Right hindlimb (tissue), 1 donor: Measurements from ENCODE around the gene SDK2.
"Not testable (repeated sequence)": the region's sequence is repeated elsewhere in the genome, so short reads cannot be mapped to it uniquely, and the experiment has no call there.

Source experiments
- DNase-seq: peaks from one replicate; pipeline ENCODE4 v3.0.0-alpha.2; 2018

The SDK2 gene

DNA sequence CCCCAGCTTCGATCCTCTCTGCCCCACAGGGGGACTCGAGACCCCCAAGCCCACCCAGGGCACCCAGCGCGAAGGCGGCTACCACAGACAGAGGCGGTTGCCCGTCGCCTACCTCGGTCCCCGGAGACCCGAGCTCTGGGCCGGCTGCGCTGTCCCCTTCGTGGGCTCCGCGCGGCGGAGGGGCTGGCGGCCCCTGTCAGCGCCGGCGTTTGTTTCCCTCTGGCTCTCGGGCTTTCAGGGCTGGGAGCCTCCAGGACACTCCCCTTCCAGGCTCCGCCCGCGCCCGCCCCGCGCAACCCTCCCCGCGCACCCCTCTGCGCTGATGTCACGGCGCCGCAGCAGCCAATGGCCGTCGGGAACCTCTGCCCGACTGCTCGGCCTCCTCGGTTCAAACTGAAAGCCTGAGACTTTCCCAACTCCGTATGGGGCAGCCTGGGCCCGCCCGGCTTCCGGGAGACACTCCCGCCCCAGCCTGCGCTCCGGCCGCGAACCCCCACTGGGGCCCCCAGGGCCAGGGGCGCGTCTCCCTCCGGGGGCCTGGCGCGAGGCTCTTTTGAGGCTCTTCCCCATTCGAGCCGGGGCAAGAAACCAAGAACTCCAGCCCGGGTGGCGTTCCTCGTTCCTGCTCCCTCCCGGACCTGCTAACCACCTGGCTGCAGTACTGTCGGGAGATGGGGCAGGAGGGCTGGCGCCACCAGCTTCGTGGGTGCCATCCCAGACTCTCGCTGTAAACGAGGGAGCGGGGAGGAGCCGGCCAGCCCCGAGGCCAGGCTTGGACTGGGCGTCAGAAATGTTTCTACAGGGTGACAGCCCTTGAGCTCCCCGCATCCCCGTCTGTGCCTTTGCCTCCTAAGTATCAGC lies 332.2 kb downstream of the SDK2 start, which contains the start of gene CDC42EP4:
TSS of gene CDC42EP4 (minus strand) at position 221 of the 861 bp plus-strand sequence. CDS start 25,501 bp downstream, outside the sequence.
- peak; percentile 98 for DNase-seq

DNA sequence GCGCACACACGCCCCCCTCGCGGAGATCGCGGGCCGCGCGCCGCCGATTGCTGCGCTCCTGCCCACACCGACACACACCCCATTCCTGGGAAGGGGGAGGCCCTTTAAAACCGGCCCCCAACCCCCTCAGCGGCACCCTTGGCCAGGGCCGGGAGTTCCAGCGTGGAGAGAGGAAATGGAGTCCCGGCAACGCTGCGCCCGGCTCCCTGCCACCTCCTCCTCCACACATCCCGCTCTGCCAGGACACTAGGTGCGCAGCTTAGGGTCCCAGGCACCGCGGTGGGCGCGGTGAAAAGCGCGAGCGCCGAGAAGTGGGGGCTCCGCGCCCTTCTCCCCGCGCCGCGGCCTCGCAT lies 332.8 kb downstream of the SDK2 start:
- no peak for DNase-seq

DNA sequence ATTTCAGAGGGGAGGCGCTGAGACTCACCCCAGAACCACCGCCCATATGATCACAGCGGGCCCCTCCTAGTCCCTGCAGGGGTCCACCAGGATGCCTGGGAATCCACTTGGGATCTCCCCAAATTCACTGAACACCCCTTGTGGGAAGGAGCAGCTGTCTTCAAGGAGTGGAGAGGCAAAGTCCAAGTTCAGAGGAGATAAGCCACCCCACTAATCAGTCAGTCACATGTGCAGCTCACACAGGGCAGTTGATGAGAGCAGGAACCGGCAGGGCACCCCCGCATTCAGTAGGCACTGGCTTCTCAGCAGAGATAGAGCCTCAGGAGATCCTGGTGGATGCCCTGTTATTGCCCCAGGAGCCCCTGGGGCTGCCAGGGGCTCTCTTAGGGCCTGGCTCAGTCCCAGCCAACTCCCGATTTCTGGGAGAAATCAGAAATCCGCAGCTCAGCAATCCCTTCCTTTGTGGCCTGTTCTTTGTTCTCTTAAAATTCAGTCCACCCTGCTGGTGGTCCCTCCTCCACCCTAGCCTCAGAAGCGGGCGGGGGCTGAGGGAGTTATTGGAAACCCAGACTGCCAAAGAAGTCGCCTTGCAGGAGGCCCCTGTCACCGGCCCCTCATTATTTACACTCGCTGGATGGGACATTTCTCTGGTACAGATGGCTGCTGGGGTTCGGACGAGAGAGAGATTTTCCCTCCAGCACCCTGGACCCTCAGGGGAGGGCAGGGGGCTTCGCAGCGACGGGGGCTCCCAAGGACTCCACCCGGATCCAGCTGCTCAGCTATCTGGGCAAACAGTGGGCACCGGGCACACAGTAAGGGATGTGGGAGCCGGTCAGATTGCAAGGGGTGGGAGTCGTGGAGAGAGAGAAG lies 334.3 kb downstream of the SDK2 start:
- DNase-seq = peak; percentile 55

DNA sequence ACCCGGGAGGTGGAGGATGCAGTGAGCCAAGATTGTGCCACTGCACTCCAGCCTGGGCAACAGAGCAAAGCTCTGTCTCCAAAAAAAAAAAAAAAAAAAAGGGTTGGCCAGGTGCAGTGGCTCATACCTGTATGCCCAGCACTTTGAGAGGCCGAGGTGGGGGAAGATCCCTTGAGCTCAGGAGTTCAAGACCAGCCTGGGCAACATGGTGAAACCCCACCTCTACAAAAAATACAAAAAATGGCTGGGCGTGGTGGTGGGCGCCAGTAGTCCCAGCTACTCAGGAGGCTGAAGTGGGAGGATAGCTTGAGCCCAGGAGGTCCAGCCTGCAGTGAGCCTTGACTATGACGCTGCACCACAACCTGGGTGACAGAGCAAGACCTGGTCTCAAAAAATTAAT lies 335.3 kb downstream of the SDK2 start:
- not testable (repeated sequence) for DNase-seq

DNA sequence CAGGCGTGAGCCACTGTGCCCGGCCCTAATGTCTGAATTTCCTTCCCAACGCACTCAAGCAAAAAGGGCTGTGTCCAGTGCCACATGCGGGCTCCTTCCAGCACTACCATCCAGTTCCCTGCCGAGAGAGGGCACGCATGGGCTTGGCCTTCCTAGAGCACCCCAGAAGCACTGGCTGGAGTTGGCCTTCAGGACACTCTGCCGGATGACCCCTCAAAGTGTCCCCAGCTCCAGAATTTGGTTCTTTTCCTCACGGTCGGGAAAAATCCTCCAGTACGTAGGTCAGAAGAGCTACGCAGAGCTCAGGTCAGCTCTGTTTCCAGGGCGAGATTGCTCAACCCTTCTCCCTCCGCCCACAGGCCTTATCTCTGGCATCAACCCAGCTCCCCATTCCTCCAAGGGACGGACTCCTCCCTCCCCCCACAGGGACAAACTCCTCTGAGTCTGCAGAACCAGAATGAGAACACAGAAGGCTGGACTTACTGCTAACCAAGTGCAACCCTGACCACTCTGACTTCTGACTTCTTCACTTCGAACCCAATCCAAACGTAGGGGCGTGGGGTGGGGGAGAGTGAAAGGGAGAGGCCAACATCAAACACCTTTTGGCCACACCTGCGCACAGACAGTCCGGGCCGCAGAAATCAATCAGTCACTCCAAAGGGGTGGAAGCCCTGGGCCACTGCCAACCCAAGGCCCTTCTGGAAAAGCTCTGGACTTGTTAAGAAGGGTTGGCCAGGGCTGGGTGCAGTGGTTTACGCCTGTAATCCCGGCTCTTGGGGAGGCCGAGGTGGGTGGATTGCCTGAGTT lies 336.0 kb downstream of the SDK2 start:
- no peak for DNase-seq

DNA sequence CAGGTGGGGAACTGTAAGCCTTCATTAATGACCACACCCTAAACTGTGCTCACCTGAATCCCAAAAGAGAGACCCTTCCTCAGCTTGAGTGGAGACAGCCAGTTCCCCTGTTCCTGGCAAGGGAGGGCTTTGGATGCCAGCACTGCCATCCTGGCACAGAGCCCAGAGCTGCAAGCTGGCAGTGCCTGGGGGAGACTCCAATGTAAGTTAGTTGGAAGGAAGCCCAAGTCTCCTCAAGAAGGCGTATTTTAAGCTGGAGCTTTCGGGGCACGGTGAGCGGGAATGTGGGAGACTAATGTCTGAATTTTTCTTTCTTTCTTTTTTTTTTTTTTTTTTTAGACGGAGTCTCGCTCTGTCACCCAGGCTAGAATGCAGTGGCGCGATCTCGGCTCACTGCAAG lies 337.1 kb downstream of the SDK2 start:
- no peak for DNase-seq

DNA sequence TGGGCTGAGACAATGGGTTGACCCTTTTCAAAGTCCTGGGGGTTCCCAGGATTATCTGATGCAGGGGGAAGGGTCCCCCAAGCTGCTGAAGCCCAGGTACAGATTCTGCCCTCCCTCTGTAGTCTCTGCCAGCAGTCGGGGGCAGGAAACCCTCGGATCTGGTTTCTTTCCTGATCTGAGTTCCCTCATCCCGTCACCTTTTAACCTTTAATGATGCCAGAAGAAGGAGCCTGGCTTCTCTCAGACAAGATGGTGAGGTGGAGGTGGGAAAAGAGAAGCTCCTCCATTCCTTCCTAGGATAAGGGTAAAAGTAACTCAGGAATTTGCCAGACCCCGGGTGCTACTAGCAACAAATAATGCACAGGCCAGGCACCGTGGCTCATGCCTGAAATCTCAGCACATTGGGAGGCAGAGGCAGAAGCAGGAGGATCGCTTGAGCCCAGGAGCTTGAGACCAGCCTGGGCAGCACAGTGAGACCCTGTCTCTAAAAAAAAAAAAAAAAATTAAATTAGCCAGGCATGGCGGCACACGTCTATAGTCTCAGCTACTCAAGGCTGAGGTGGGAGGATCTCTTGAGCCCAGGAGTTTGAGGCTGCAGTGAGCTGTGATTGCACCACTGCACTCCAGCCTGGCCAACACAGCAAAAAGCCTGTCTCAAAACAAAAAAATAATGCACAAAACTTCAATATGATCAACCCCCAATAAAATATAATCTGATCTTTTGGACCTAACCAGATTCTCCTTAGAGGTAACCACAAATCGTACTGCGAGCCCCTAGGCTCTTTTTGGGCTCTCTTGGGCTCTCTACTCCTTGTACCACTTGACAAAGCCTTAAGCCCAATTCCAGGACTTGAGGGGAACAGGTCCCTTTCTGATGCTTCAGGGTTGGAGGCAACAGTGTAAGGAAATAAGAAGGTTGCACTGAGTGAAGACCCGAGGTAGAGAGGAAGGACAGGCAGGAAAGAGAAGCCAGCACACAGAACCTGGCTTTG lies 338.1 kb downstream of the SDK2 start:
- no peak for DNase-seq

DNA sequence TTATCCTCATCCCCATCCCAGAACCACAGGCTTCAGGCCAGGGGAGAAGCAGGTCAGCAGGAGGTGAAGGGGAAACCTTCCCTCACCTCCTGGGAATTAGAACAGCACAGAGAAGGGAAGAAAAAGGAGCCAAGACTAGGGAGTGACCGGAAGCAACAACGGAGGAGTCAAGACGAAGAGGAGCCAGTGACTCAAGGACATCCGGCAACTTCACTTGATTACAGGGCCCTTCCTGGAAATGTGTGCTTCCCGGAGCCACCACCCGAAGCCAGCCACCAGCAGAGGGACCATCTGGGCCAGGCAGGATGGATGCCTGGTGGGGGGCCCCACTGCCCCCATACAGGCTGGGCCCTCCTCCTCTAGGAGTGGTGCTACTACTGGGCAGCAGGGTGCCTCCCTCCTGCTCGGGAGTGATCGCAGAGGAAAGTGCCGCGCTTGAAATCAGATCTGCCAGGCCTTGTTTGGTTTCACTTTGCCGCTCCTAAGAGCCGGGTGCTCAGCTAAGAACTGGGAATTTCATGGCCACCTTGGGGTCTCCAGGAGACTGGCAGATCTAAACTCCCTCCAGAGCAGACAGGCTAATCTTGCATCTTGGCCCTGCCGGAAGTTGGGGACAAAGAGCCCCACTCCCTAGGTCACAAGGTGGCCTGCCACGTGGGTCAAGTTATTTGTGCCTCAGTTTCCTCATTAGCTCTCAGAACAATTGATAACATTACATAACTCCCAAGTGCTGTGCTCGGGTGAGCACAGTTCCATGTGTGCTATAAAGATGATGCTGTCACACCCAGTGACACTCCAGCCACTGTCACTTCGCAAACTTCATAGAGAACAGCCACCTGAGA lies 339.1 kb downstream of the SDK2 start:
- DNase-seq = peak; percentile 81

DNA sequence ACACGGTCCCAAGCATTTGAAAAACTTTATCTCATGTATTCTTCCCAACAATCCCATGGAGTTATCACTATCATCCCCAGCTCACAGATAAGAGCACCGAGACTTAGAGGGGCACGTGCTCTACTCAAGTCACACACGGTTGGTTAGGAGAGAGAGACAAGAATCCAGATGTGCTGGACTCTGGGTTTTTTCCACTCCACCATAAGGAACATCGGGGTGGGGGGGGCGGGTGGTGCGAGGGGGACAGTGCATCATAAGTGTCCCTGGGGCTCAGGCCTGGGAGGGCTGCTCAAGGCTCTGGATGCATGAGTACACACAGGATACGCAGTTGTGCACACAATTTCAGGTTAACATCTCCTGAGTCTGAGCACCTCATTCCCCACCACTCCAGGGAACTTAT lies 339.8 kb downstream of the SDK2 start:
- DNase-seq = no peak

DNA sequence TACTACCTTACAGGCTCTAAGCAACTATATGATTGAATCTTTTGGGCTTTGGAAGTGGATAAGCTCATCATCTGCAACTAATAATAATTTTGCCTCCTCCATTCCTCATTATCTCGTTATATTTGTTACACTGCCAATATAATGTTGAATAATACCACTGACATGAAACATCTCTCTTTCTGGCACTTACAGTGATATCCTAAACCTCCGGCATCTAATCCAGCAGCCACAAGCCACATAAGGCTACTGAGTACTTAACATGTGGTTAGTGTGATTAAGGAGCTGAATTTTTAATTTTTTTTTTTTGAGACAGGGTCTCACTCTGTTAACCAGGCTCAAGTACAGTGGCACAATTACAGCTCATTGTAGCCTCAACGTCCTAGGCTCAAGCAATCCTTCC lies 342.1 kb downstream of the SDK2 start:
- DNase-seq = no peak

DNA sequence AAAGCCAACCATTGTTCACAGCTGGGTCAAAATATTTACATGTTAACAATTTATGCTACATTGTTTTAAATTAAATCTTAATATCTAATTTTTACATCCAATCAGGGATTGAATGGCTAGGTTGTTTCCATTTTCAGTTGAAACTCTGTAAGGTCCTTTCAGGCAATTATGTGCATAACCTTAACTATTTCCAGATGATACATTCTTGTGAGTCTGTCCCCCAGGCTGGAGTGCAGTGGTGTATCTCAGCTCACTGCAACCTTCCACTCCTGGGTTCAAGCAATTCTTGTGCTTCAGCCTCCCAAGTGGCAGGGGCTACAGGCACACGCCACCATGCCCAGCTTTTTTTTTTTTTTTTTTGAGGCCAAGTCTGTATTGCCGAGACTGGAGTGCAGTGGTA lies 342.9 kb downstream of the SDK2 start:
- DNase-seq = no peak

DNA sequence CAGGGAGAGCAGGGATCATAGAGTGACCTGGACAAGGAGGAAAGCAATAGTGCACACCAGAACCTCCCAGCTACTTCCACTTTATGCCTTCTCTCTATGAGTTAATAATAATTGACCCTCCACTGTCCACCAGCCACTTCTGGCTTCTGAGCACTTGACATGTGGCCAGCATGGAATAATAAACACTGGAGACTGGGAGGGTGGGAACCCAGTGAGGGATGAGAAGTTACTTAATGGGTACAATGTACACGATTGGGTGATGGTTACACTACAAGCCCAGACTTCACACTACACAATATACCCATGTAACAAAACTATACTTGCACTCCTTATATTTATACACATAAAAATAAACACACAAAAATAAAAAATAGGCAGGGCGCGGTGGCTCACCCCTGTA lies 343.9 kb downstream of the SDK2 start:
- DNase-seq = no peak

DNA sequence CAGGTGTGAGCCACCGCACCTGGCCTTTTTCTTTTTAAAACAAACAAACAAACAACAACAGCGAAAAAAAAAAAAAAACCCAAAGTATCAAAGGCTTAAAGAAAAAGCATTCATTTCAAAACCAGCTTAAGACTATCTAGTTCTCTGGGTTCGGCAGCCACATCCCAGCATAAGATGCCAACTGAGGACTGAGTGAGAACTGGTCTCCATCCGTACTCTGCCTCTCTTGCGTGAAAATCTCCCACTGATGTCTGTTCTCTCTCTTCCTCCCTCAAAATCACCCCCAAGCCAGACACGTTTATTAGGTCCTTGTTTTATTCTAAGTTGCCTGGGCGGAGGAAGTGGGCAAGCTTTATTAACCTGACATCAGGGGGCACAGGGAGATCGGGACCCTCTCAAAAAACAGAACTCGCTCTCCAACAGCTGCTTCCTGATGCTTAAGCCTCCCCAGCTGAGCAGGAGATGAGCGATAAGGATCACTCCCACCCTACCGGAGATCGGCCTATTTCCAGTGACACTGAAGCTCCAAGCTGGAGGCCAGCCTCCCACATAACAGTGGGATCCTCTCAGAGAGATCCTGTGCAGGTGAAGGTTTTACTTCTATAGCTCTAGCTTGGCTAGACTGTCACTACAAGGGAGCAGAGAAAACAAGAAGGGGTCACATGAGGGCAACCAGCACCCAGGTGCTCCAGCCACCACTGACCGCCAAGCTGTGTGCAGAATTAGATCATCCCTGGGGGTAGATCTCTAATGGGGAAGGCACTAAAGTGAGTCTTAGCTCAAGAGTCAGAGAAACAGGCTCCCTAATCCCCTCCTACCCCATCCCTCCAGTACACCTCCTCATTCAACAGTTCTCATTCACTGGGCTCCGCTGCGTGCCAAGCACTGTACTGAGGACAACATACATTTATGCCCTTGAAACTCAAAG lies 346.0 kb downstream of the SDK2 start:
- DNase-seq = no peak

DNA sequence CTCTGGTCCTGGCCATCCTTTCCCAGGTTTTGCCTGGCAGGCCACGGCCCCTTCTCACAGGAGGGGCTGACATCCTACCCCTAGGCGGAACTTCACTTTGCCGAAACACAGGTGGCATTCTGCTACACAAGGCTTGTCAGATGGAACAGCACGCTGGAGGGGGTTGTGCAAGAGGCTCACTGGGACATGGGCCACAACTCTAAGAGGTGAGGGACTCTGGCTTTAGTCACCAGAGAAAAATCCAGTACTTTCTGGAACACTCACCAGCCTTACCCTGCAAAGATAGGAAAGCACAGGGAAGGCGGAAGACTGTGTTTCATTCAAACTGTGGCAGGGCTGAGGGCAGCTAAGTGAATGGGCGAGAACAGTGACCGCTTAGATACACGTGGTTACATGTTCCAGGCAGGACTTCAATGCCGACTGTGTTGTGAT lies 350.7 kb downstream of the SDK2 start:
- no peak for DNase-seq

DNA sequence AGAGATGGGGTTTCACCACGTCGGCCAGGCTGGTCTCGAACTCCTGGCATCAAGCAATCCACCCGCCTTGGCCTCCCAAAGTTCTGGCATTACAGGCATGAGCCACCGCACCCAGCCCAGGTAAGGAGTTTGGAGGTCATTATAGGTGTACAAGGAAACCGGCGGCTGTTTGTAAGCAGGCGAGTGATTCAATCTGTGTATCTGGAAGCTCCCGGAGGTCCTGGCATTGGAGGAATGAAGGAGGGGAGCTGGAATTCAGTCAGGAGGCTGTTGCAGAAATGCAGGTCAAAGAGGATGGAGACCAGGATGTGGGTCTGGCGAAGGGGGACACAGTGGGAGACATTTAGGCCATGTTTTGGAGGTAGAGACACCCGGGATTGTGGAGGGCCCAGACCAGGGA lies 351.2 kb downstream of the SDK2 start:
- no peak for DNase-seq

DNA sequence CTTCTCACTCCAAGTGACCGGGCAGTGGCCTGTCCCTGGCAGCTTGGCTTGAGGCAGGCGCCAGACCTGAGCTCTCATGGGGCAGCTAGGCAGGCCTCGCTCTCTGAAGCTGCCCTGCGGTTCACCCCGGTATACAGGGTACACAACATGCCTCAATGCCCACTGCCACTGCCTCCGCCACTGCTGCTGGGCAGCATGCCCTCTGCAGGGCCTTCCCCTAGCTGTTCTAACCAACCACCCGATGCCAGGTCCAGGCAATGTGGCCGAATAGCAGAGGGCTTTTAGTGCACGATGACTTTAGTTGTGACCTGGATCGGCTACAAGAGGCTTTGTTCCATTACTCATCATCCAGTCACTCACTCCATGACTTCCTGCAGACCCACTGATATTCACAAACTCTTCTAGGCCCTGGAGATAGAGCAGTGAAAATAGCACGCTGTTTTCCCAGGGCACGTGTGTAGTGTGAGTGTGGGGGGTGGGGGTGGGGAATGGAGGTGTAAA lies 352.2 kb downstream of the SDK2 start:
- no peak for DNase-seq

DNA sequence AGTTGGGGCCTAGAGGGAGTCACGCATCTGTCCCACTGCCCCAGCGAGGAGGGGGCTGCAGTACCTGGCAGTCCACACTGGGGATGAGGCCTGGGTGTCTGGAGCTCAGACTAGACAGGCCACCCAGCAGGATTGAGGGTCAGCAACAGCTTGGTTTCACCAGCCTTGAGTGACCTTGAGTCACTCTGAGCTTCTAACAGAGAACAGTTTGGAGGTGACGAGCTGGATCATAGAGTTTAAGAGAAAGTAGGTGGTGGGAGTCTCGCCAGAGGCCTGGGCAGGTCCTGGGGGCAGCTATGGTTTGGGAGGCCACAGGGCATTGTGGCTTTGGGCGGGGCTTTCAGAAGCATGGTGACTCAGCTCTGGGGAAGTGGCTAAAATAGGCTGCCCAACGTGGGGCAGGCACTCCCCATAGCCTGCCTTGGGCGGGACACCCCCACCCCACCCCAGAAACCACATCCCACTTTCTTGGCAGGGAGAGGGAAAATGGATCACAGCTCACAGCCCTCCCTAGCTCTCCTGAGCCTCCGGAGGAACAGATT lies 352.9 kb downstream of the SDK2 start:
- peak; percentile 77 for DNase-seq

DNA sequence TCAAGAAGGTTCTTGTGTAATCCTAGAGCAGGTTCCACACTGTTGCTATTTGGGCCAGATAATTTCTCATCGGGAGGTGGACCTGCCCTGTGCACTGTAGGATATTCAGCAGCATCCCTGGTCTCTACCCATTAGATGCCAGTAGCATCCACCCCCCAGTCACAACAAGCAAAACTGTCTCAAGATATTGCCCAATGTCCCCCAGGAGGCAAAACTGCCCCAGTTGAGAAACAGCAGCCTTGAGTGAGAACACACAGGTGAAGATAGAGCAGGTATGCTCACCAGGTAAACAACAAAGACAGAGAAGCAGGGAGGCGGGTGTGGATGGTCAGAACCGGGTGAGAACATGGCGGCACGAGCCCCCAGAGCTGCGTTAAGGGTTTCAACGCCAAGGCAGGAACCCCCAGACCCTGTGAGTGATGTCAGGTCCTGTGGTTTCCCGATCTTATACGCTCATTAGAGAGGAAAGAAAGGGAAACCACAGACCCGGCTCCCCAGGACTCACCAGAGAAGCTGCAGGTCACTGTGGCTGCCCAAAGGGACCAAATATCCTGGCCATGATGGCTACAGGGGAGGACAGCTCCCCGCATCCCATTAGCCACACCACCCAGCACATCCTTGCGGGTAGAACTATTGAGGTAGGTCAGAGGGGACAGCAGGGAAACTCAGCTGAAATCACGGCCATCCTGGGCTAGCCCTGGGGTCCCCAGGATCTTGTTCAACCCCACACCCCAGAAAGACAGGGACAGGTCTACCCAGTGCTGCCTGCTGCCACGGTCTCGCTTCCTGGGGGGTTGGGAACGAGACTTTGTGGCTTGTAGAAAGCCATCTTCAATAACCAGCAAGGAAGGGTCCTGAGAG lies 353.6 kb downstream of the SDK2 start:
- no peak for DNase-seq
